Mammary epithelial cell (primary cell): ENCODE data around the gene RRAS.
A peak's percentile ranks its signal among the peaks of the same experiment; 100 is the strongest.

Source experiments
- EZH2 ChIP-seq: IDR thresholded peaks from 2 replicates; pipeline ENCODE4 v1.6.1; 2012; ENCODE audit warnings: low read length, inconsistent platforms, borderline replicate concordance
- TF ChIP-seq, protein P1 (sequence below), 2 donors: IDR thresholded peaks in 1 of 2; conservative IDR thresholded peaks in 1 of 2; 2 replicates each; pipeline ENCODE4 v1.5.1; 2011 to 2012; ENCODE audit warnings: inconsistent platforms in 2 of 2, low read length in 2 of 2, mild to moderate bottlenecking in 2 of 2, control low read depth in 1 of 2, low read depth in 1 of 2; ENCODE audit not compliant: insufficient read depth in 1 of 2; ENCODE audit errors: extremely low read depth in 1 of 2

DNA sequence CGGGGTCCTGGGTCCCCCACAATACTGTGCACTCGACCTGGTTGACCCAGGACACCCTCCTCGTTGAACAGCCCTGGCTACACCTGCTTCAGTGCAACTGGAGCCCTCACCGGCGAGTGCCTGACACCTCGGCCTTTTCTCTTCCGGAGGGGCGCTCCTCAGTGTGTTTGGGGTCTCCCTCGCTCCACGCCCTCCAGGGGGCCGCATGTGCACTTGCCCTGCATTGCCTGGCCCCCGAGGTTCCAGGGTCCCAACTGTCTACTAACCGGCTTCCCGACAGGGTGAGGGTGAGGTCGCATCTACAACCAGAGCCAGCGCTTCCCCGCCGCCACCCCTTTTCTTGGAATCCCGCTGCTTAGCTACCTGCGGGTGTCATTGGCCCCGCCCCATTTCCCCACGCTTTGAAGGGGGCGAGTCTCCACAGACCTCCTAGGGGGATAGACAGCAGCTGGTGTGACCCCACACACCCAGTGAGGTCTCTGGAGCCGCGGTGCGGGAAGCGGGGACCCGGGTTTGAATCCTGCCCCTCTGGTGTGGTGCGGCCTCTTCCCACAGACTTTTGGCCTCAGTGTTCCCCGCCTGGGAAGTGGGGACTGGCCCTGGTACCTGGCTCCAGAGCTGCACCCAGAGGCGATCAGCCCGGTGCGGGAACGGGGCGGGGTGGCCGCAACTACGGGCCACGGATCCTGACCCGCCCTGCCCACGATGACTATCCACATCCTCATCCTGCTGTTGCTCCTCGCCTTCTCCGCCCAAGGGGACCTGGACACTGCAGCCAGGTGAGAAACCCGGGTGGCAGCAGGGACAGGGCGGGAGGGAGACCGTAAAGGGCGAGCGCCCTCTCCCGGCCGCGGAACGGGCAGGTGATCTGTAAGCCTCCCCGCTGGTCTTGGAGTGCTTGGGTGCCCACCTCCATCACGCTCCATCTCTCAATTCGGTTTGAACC lies 49.5 kb upstream of the RRAS start, which contains the start of gene ADM5:
- TF ChIP-seq, protein P1, sequence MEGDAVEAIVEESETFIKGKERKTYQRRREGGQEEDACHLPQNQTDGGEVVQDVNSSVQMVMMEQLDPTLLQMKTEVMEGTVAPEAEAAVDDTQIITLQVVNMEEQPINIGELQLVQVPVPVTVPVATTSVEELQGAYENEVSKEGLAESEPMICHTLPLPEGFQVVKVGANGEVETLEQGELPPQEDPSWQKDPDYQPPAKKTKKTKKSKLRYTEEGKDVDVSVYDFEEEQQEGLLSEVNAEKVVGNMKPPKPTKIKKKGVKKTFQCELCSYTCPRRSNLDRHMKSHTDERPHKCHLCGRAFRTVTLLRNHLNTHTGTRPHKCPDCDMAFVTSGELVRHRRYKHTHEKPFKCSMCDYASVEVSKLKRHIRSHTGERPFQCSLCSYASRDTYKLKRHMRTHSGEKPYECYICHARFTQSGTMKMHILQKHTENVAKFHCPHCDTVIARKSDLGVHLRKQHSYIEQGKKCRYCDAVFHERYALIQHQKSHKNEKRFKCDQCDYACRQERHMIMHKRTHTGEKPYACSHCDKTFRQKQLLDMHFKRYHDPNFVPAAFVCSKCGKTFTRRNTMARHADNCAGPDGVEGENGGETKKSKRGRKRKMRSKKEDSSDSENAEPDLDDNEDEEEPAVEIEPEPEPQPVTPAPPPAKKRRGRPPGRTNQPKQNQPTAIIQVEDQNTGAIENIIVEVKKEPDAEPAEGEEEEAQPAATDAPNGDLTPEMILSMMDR (conservative IDR thresholded peaks at IDR 0.05 in 1 of 2, IDR thresholded peaks at IDR 0.05 in 1 of 2; ENCODE audit: extremely low read depth in 1 of 2, insufficient read depth in 1 of 2, low read depth in 1 of 2, low read length in 2 of 2), result peak; percentile 34 to 63
- no peak for TF ChIP-seq EZH2
